Parathyroid adenoma (tissue), 2 donors: ENCODE data around the gene ANKDD1A.

Experiments used
- H2AFZ ChIP-seq: fragments of 300-600 bp; sonication (generic); one replicate; pipeline ENCODE4 v1.7.0; 2017; ENCODE audit warnings: antibody characterized with exemption, mild to moderate bottlenecking
- H3K27ac ChIP-seq: fragments of 300-600 bp; sonication (generic); one replicate; pipeline ENCODE4 v1.7.0; 2017
- H3K27me3 ChIP-seq: fragments of 300-600 bp; sonication (generic); one replicate; pipeline ENCODE4 v1.7.0; 2017; ENCODE audit warnings: low read length; ENCODE audit not compliant: control insufficient read depth, insufficient read depth
- H3K36me3 ChIP-seq: fragments of 300-600 bp; sonication (generic); one replicate; pipeline ENCODE4 v1.7.0; 2017; ENCODE audit warnings: low read length; ENCODE audit not compliant: control insufficient read depth, insufficient read depth
- H3K4me1 ChIP-seq: fragments of 300-600 bp; sonication (generic); one replicate; pipeline ENCODE4 v1.7.0; 2017; ENCODE audit warnings: control low read depth
- H3K4me2 ChIP-seq: fragments of 300-600 bp; sonication (generic); one replicate; pipeline ENCODE4 v1.7.0; 2017; ENCODE audit warnings: low read length
- H3K4me3 ChIP-seq: fragments of 300-600 bp; sonication (generic); one replicate; pipeline ENCODE4 v1.7.0; 2017; ENCODE audit warnings: low read depth, low read length
- H3K79me2 ChIP-seq: fragments of 300-600 bp; sonication (generic); one replicate; pipeline ENCODE4 v1.7.0; 2017; ENCODE audit warnings: control low read depth
- H3K9ac ChIP-seq: fragments of 300-600 bp; sonication (generic); one replicate; pipeline ENCODE4 v1.7.0; 2017; ENCODE audit warnings: mild to moderate bottlenecking
- H3K9me3 ChIP-seq: fragments of 300-600 bp; sonication (generic); one replicate; pipeline ENCODE4 v1.7.0; 2017; ENCODE audit warnings: low read length; ENCODE audit not compliant: control insufficient read depth
- CTCF ChIP-seq: fragments of 300-600 bp; sonication (generic); IDR thresholded peaks from one replicate; pipeline ENCODE4 v1.7.0; 2017; ENCODE audit warnings: antibody characterized with exemption, mild to moderate bottlenecking
- donor health status: primary hyperparathyroidism.

Gene ANKDD1A

GRCh38 chr15:64942356-64942755 is 30.7 kb downstream of the ANKDD1A start:
- H3K36me3 ChIP-seq, result no peaks in the 10 kb centered on the region
- no peak overlapping the region for H3K4me3 ChIP-seq
- H3K27ac ChIP-seq, result no peak overlapping the region
- H3K4me2 ChIP-seq, result no peak overlapping the region
- H2AFZ ChIP-seq, result no peak overlapping the region
- TF ChIP-seq CTCF, result no peak
- no peaks in the 10 kb centered on the region for H3K79me2 ChIP-seq
- H3K9ac ChIP-seq, result no peak overlapping the region
- no peaks in the 10 kb centered on the region for H3K27me3 ChIP-seq
- no peaks in the 10 kb centered on the region for H3K4me1 ChIP-seq
- H3K9me3 ChIP-seq, result no peaks in the 10 kb centered on the region

- no peak overlapping the region for H2AFZ ChIP-seq
- H3K36me3 ChIP-seq, result no peaks in the 10 kb centered on the region
- no peak overlapping the region for H3K4me3 ChIP-seq
- H3K27me3 ChIP-seq, result no peaks in the 10 kb centered on the region
- no peaks in the 10 kb centered on the region for H3K9me3 ChIP-seq
- H3K79me2 ChIP-seq, result no peaks in the 10 kb centered on the region
- H3K4me2 ChIP-seq, result no peak overlapping the region
- no peak overlapping the region for H3K27ac ChIP-seq
- H3K4me1 ChIP-seq, result no peaks in the 10 kb centered on the region
- no peak for TF ChIP-seq CTCF
- H3K9ac ChIP-seq, result no peak overlapping the region
Measured at GRCh38 chr15:64943512-64944225, 32.0 kb downstream of the ANKDD1A start.

- H3K4me2 ChIP-seq, result no peak overlapping the region
- H3K36me3 ChIP-seq, result no peaks in the 10 kb centered on the region
- no peak overlapping the region for H3K4me3 ChIP-seq
- TF ChIP-seq CTCF, result no peak
- no peak overlapping the region for H3K9ac ChIP-seq
- no peaks in the 10 kb centered on the region for H3K27me3 ChIP-seq
- H3K27ac ChIP-seq, result no peak overlapping the region
- no peaks in the 10 kb centered on the region for H3K79me2 ChIP-seq
- H2AFZ ChIP-seq, result no peak overlapping the region
- no peaks in the 10 kb centered on the region for H3K4me1 ChIP-seq
- no peaks in the 10 kb centered on the region for H3K9me3 ChIP-seq
Measured at GRCh38 chr15:64944961-64945360, 33.3 kb downstream of the ANKDD1A start.

- H2AFZ ChIP-seq, result no peak overlapping the region
- TF ChIP-seq CTCF, result no peak
- no peak overlapping the region for H3K4me3 ChIP-seq
- no peak overlapping the region for H3K27ac ChIP-seq
- H3K79me2 ChIP-seq, result no peaks in the 10 kb centered on the region
- no peaks in the 10 kb centered on the region for H3K4me1 ChIP-seq
- no peaks in the 10 kb centered on the region for H3K9me3 ChIP-seq
- H3K36me3 ChIP-seq, result no peaks in the 10 kb centered on the region
- H3K4me2 ChIP-seq, result no peak overlapping the region
- no peak overlapping the region for H3K9ac ChIP-seq
- no peaks in the 10 kb centered on the region for H3K27me3 ChIP-seq
Measured at GRCh38 chr15:64947211-64947610, 35.5 kb downstream of the ANKDD1A start.

- no peak for TF ChIP-seq CTCF
- Histone ChIP-seq H3K27me3 (no peaks in the 10 kb centered on the region), H3K4me2 (no peak overlapping the region), H3K79me2 (no peaks in the 10 kb centered on the region), H3K9me3 (no peaks in the 10 kb centered on the region), H3K36me3 (no peaks in the 10 kb centered on the region), H2AFZ (no peak overlapping the region), H3K4me1 (no peaks in the 10 kb centered on the region), H3K4me3 (no peak overlapping the region), H3K9ac (no peak overlapping the region), H3K27ac (no peak overlapping the region)
Measured at GRCh38 chr15:64948916-64949315, 37.2 kb downstream of the ANKDD1A start.
